Measurements from ENCODE around the gene ITPKA.

GRCh38 chr15:41474941-41475340, 18.7 kb upstream of the ITPKA start:
- no peak for TF ChIP-seq CTCF (IDR thresholded peaks at IDR 0.05)
- no peak for TF ChIP-seq POLR2A (IDR thresholded peaks at IDR 0.05)
